Eye (tissue), 1 donor: Measurements from ENCODE around the gene RPL23.
"Not testable (repeated sequence)": the region's sequence is repeated elsewhere in the genome, so short reads cannot be mapped to it uniquely, and the experiment has no call there.

Experiments
- DNase-seq: peaks from one replicate; pipeline ENCODE4 v3.0.0-alpha.2; 2015

Gene RPL23

GRCh38 chr17:38867179-38867967 lies 13.9 kb upstream of the RPL23 start:
- DNase-seq, result peak; percentile 90

GRCh38 chr17:38864636-38865398 lies 11.3 kb upstream of the RPL23 start:
- no peak for DNase-seq

- peak; percentile 14 for DNase-seq
Measured at GRCh38 chr17:38861399-38861843, 7.9 kb upstream of the RPL23 start.

- no peak for DNase-seq
Measured at GRCh38 chr17:38857271-38857670, 3.8 kb upstream of the RPL23 start.

- DNase-seq, result not testable (repeated sequence)
Measured at GRCh38 chr17:38855101-38855714, 1.7 kb upstream of the RPL23 start.

GRCh38 chr17:38852771-38853291 lies 690 bp downstream of the RPL23 start:
- DNase-seq, result peak; percentile 49

- no peak for DNase-seq
Measured at GRCh38 chr17:38851434-38851833, 2.1 kb downstream of the RPL23 start.

GRCh38 chr17:38850374-38850773 lies 3.1 kb downstream of the RPL23 start:
- no peak for DNase-seq

GRCh38 chr17:38848939-38849605 lies 4.4 kb downstream of the RPL23 start:
- DNase-seq, result no peak

GRCh38 chr17:38848557-38848891 lies 5.0 kb downstream of the RPL23 start:
- no peak for DNase-seq

- no peak for DNase-seq
Measured at GRCh38 chr17:38844261-38844757, 9.2 kb downstream of the RPL23 start.

- no peak for DNase-seq
Measured at GRCh38 chr17:38825762-38826247, 27.7 kb downstream of the RPL23 start.

- DNase-seq, result peak; percentile 99
Measured at GRCh38 chr17:38824899-38825761, 28.4 kb downstream of the RPL23 start, which contains the start of gene CWC25. CWC25 (minus strand) TSS chr17:38825321; CDS start chr17:38825183, 138 bp downstream.

GRCh38 chr17:38815576-38816193 lies 37.8 kb downstream of the RPL23 start:
- DNase-seq, result no peak

- no peak for DNase-seq
Measured at GRCh38 chr17:38809828-38810227, 43.7 kb downstream of the RPL23 start.

GRCh38 chr17:38800237-38800760 lies 53.2 kb downstream of the RPL23 start:
- DNase-seq, result no peak

GRCh38 chr17:38799501-38800236 lies 53.9 kb downstream of the RPL23 start, which contains the start of gene PIP4K2B:
PIP4K2B (minus strand) TSS chr17:38799556; CDS start chr17:38799424, 132 bp downstream.
- DNase-seq, result peak; percentile 99

- peak; percentile 9 for DNase-seq
Measured at GRCh38 chr17:38798614-38799500, 54.7 kb downstream of the RPL23 start.
